Stimulated activated CD8-positive, alpha-beta memory T cell treated with anti-CD3 and anti-CD28 coated beads, Interleukin-7, amount 100 ng/mL, for 48 hours (primary cell): Measurements from ENCODE around the gene FILIP1L.

ENCODE experiments used
- DNase-seq, 2 donors: peaks; one replicate each; pipeline ENCODE4 v3.0.0-alpha.2; 2020; ENCODE audit warnings: low read depth in 1 of 2; ENCODE audit errors: extremely low read depth in 1 of 2

The FILIP1L gene

GRCh38 chr3:99900248-99900647 lies 214.1 kb downstream of the FILIP1L start:
- no peak for DNase-seq

GRCh38 chr3:99899603-99900002 lies 214.7 kb downstream of the FILIP1L start:
- no peak for DNase-seq

GRCh38 chr3:99896482-99896881 lies 217.8 kb downstream of the FILIP1L start:
- DNase-seq = no peak

GRCh38 chr3:99895703-99896441 lies 218.4 kb downstream of the FILIP1L start:
- DNase-seq = no peak

GRCh38 chr3:99895131-99895696 lies 219.1 kb downstream of the FILIP1L start:
- no peak for DNase-seq

GRCh38 chr3:99892332-99892731 lies 222.0 kb downstream of the FILIP1L start:
- DNase-seq = no peak

GRCh38 chr3:99891610-99892285 lies 222.6 kb downstream of the FILIP1L start:
- DNase-seq = no peak

GRCh38 chr3:99885851-99886250 lies 228.4 kb downstream of the FILIP1L start:
- no peak for DNase-seq

- no peak for DNase-seq
Observed at GRCh38 chr3:99885085-99885484, 229.2 kb downstream of the FILIP1L start.

- no peak for DNase-seq
Observed at GRCh38 chr3:99884484-99884883, 229.8 kb downstream of the FILIP1L start.

GRCh38 chr3:99883693-99884092 lies 230.6 kb downstream of the FILIP1L start:
- DNase-seq = no peak

- DNase-seq = no peak
Observed at GRCh38 chr3:99883138-99883461, 231.2 kb downstream of the FILIP1L start.

GRCh38 chr3:99882436-99883137 lies 231.7 kb downstream of the FILIP1L start:
- no peak for DNase-seq

- no peak for DNase-seq
Observed at GRCh38 chr3:99881121-99881524, 233.2 kb downstream of the FILIP1L start.

GRCh38 chr3:99879275-99879674 lies 235.0 kb downstream of the FILIP1L start:
- DNase-seq = no peak

- no peak for DNase-seq
Observed at GRCh38 chr3:99878005-99878404, 236.3 kb downstream of the FILIP1L start.

- no peak for DNase-seq
Observed at GRCh38 chr3:99877031-99877579, 237.2 kb downstream of the FILIP1L start.

- DNase-seq = peak; percentile 33 to 35
Observed at GRCh38 chr3:99875929-99876841, 238.1 kb downstream of the FILIP1L start.

- DNase-seq = no peak
Observed at GRCh38 chr3:99875581-99875928, 238.7 kb downstream of the FILIP1L start.

- DNase-seq = no peak
Observed at GRCh38 chr3:99874237-99875002, 239.9 kb downstream of the FILIP1L start.
